Astrocyte (in vitro differentiated cells and primary cell): ENCODE results near the gene TBPL1.

ENCODE experiments used
- EZH2 ChIP-seq: IDR thresholded peaks from 2 replicates; pipeline ENCODE4 v1.6.1; 2012; ENCODE audit warnings: mild to moderate bottlenecking, low read length, inconsistent platforms; ENCODE audit not compliant: insufficient read depth
- TF ChIP-seq, protein P1 (sequence below): IDR thresholded peaks from 2 replicates; pipeline ENCODE4 v1.5.1; 2011; ENCODE audit warnings: low read depth, mild to moderate bottlenecking, inconsistent platforms, low read length, moderate library complexity; ENCODE audit not compliant: insufficient read depth

DNA sequence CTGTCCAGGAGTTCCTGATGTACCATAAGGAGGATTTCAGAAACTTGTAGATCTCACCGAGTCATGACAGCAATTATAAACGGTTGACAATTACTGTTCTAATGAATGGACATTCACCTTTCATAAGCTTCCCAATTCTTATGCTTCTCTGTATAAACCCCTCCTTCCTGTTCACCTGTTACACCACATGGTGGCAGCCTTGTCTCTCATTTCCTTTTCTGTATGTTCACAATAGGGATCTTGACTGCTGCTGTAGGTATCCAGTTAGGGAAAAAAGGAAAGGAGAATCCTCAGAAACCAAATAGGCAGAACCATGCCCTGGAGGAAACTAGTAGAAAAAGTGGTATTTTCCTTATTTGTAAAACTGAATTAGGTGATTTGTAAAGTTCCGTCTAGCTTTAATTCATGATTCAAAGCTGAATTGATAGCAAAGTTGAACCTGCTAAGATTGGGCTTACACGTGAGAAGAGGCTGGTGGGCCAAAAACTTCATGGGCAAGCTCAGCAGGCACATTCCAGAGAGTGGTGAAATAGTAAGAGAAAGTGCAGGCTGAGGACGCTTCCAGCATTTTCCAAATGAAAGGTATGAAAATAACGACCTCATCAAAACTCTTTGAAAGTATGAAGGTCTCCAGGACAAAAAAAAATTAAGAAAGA, 29.0 kb upstream of the TBPL1 start:
- no peak for TF ChIP-seq EZH2
- TF ChIP-seq, protein P1, sequence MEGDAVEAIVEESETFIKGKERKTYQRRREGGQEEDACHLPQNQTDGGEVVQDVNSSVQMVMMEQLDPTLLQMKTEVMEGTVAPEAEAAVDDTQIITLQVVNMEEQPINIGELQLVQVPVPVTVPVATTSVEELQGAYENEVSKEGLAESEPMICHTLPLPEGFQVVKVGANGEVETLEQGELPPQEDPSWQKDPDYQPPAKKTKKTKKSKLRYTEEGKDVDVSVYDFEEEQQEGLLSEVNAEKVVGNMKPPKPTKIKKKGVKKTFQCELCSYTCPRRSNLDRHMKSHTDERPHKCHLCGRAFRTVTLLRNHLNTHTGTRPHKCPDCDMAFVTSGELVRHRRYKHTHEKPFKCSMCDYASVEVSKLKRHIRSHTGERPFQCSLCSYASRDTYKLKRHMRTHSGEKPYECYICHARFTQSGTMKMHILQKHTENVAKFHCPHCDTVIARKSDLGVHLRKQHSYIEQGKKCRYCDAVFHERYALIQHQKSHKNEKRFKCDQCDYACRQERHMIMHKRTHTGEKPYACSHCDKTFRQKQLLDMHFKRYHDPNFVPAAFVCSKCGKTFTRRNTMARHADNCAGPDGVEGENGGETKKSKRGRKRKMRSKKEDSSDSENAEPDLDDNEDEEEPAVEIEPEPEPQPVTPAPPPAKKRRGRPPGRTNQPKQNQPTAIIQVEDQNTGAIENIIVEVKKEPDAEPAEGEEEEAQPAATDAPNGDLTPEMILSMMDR = peak; percentile 88
